GM18909 (cell line): ENCODE results near the gene PPP1CB.
"Not testable (repeated sequence)": the region's sequence is repeated elsewhere in the genome, so short reads cannot be mapped to it uniquely, and the experiment has no call there.

Experiments used
- ATAC-seq: cut with Tn5 transposase; IDR thresholded peaks from one replicate; pipeline ENCODE4 v1.9.1; 2021; ENCODE audit warnings: mild to moderate bottlenecking; ENCODE audit not compliant: unreplicated experiment, poor library complexity

The PPP1CB gene

DNA sequence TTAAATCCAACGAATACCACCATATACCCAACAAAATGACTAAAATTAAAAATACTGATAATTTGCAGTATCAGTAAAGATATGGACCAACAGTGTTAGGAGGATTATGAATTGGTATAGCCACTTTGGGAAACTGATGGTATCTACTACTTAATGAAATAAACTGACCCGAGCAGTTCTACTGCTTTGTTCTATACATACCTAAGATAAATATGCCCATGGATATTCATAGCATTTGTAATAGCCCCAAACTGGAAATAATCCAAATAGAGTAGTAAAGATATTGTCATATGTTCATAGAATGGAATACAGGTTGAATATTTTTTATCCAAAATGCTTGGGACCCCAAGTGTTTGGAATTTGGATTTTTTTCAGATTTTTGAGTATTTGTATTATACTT, 20.7 kb downstream of the PPP1CB start:
- ATAC-seq: no peak

DNA sequence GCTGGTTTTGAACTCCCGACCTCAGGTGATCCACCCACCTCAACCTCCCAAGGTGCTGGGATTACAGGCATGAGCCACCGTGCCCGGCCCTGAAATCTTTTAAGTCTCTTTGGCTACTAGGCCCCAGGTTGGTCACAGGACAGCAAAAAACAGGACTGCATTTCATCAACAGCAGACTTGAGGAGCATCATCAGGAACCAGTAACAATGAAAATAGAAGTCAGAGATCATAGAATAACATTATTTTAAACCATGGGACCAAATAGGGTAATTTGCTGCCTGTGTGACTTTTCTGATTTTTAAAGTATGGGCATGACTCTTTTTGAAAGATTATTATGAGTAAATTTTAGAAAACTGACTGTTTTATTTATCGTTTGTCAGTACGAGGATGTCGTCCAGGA, 24.8 kb downstream of the PPP1CB start:
- no peak for ATAC-seq

DNA sequence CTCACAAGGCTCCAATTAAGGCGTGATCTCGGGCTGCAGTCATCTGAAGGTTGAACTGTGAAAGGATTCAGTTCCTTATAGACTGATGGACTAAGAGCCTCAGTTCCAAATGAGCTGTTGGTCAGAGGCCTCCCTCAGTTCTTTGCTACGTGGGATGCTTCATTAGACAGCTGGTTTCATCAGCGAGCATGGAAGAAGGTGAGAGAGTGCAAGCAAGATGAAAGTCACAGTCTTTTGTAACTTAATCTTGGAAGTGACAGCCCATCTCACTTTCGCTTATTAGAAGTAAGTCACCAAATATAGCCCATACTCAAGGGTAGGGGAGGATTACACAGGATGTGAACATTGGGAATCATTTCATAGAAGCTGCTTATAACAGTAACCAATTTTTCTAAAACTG, 26.8 kb downstream of the PPP1CB start:
- ATAC-seq: no peak

DNA sequence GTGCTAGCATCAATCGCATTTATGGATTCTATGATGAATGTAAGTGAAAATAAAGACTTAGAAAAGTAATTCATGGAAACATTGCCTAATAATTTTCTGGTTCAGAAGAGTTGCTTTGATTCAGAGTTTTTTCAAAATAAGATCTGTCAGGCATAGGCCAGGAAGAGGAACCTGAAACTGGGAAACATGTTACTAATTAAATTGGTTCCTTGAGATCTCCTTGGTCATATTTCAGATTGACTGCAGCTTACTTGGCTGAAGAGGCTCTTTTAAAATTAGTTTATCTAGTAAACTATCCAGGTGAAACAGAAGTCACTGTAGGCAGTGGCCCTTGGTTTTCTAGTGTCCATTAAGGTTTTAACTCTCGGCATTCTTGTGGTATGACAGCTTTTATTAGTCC, 27.4 kb downstream of the PPP1CB start:
- ATAC-seq: no peak

DNA sequence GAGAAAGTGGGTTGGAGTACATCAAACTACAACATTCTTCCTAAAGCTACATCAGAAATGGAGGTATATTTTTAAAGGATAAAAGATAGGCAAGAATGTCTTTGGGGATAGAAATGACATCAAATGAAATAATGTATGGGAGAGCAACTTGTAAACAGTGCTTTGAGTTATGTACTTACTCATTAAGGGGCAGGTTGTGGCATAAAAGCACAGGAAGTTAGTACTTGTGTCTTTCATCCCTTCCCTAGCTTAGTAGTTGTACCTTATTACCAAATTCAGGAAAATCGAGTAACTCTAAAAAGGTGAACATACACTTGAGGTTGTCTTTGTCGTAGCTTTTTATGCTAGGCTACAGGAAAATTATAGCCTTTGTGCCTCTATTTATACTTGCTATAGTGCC, 28.9 kb downstream of the PPP1CB start:
- no peak for ATAC-seq

DNA sequence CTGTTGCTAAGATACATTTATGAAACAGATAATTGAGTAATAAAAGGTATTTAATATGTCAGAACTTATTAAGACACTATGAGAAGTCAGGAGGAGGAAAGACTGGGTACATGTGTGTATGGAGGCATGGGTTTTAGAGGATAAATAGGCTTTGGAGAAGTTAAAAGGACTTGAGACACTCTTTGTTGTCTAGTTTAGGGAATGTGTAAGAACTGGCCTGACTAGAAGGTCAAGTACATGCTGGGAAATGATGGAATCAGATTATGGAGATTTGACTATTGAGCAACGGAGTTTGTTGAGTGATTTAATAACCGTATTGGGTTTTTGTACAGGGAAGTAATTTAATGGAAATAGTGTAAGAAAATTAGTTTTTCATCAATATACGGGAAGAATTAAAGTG, 30.8 kb downstream of the PPP1CB start:
- no peak for ATAC-seq

DNA sequence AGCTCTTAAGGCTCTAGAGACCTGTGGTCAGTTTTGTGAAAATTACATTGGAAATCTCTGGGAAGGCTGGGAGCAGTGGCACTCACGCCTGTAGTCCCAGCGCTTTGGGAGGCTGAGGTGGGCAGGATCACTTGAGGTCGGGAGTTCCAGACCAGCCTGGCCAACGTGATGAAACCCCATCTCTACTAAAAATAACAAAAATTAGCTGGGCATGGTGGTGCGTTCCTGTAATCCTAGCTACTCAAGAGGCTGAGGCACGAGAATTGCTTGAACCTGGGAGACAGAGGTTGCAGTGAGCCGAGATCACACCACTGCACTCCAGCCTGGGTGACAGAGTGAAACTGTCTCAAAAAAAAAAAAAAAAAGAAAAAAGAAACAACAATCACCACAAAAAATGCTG, 32.9 kb downstream of the PPP1CB start:
- not testable (repeated sequence) for ATAC-seq

DNA sequence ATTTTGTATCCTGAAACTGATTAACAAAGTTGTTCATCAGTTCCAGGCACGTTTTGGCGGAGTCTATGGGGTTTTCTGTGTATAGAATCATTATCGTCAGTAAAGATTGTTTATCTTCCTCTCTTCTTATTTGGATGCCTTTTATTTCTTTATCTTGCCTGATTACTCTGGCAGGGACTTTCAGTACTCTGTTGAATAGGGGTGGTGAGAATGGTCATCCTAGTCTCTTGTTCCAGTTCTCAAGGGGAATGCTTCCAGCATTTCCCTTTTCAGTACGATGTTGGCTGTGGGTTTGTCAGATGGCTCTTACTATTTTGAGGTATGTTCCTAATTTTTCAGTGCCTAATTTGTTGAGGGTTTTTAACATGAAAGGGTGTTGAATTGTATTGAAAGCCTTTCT, 45.0 kb downstream of the PPP1CB start:
- no peak for ATAC-seq

DNA sequence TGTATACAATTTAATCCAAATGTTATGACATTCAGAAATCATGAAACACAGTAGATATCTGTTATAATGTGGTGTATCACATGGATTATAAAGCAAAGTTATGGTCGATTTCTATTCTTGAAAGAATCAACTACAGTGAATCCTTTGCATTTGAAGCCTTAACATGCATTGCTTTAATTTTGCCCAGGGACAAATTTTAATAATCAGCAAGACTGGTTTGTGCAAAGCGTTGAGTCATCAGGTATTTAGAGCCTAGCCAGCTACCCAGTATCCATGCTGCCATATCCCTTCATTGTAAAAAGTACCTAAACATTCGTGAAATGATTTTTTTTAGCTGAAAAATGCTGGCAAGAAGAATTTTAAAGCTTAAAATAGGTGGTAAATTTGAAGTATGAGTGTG, 50.1 kb downstream of the PPP1CB start:
- ATAC-seq: no peak

DNA sequence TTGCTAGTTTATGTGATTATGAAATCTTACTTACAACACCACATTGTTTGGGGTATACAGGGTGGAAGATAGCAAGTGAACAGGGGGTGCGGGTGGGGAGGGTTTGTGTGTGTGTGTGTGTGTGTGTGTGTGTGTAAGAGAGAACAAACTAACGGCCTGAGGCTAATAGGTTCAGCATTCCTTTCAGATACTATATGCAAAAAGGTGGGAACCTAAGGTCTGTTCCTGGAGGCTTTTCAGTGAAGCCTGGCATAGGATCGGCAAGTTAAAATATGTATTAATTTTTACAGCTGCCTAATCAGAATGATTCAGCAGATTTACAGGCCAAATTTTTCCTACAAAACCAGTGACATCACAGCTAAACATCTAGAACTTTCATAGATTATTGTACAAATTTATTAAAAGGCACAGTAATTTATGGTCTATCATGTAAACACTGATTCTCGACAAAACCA, 51.4 kb downstream of the PPP1CB start:
- ATAC-seq: no peak

DNA sequence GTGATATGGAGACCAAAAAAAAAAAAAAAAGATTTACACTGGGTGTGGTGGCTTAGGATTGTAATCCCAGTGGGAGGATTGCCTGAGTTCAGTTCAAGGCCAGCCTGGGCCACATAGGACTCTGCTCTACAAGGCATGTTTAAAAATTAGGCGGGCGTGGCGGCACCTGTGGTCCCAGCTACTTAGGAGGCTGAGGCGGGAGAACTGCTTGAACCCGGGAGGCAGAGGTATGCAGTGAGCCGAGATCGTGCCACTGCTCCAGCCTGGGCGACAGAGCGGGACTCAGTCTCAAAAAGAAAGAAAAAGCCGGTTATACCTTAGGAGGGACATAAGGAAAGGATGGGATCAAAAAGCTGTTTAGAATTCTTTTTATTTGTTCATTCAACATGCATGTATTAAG, 58.3 kb downstream of the PPP1CB start:
- ATAC-seq: no peak

DNA sequence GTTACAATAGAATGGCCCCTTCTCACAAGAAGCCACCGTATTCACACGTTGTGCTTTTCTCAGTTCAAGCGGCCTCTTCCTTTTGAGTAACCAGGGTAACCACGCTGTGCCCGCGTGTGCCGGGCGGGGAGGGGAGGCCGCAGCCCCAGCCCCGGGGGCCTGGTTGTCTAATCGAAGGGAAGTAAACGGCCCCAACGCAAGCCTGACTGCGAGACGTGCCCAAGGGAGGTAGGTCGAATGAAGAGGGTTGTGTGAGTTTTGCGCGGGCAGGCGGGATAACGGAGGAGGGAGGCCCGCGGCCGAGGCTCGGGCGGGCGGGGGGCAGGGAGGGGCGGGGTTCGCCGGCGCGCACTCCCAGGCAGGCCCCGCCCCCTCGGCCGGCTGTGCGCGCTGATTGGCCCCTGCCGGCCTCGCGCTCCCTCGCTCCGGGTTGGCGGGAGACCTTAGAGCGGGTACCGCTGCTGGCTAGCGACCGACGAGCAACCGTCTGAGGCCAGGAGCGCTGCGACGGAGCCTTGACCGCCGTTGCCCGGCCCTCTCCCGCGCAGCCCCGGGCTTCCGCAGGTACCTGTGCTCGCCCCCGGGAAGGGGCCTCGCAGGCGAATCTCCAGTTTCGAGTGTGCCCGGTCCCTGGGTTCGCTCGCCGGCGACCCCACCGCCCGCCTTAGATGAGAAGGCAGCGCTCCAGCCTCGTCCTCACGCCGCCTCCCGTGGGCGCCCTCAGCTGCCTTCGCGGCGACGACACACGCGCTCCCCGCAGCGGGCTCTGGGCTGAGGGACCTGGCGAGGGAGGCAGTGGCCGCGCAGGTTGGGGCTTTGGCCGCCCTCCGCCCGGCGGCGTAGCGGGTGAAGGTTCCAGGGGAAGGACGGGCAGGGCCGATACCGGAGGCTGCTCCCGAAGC, 59.0 kb downstream of the PPP1CB start, which contains the start of gene SPDYA:
Gene SPDYA (plus strand): TSS at position 451 of the 902 bp plus-strand sequence. CDS start 5,181 bp downstream, outside the sequence.
- ATAC-seq: peak; percentile 80

DNA sequence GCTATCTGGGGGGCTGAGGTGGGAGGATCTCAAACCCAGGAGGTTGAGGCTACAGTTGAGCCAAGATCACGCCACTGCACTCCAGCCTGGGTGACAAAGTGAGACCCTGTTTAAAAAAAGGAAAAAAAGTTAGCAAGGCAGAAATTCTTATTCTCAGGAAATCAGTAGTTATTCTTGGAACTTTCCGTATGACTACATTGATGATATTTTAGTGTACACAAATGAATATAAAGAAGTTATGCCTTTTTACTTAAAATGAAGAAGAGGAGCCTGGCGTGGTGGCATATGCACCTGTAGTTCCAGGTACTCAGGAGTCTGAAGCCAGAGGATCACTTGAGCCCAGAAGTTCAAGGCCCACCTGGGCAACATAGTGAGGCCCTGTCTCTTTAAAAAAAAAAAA, 66.4 kb downstream of the PPP1CB start:
- ATAC-seq: no peak

DNA sequence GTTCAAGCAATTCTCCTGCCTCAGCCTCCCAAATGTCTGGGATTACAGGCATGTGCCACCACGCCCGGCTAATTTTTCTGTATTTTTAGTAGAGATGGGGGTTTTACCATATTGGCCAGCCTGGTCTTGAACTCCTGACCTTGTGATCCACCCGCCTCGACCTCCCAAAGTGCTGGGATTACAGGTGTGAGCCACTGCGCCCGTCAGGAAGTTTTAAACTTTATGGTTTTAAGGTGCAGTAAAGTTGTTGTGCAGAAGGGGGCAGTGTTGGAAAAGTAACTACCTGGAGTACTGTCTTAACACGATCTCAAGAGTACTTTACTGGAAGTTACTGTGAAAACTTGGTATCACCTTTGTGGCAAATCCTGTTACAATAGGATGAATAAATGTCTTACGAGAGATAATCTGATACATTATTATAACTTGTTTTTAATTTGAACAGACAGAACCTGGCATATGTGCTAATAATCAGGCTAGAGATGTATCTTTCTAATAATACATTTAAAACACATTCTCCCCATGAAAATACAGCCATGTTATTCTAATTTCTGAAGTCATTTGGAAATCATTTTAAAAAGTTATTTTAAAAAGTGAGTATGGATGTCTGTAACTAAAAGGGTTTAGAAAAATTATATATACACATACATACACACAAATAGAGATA, 69.8 kb downstream of the PPP1CB start:
- ATAC-seq: no peak

DNA sequence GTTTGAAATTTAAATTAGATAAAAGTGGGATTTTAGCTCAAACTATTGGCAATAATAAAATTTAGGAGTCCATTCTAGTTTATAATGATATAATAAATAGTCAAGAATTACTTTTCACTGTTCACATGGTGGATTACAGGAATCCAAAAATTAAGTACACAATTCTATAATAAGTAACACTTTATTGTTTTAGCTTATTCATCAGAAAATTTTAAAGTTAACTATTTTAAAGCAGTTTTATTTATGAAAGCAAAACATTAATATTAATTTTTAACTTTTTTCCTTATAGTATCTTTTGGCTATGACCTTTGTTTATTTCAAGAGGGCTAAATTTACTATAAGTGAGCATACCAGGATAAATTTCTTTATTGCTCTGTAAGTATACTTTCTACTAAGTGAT, 70.4 kb downstream of the PPP1CB start:
- no peak for ATAC-seq

DNA sequence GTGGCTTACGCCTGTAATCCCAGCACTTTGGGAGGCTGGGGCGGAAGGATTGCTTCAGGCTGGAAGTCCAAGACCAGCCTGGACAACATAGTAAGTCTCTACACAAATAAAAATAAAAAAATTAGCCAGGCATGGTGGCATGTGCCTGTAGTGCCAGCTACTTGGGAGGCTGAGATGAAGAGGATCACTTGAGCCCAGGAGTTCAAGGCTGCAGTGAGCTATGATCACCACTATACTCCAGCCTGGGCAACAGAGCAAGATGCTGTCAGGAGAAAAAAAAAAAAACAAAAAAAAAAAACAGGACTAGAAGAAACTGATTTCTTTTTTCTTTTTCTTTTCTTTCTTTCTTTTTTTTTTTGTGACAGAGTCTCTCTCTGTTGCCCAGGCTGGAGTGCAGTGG, 72.6 kb downstream of the PPP1CB start:
- ATAC-seq: no peak

DNA sequence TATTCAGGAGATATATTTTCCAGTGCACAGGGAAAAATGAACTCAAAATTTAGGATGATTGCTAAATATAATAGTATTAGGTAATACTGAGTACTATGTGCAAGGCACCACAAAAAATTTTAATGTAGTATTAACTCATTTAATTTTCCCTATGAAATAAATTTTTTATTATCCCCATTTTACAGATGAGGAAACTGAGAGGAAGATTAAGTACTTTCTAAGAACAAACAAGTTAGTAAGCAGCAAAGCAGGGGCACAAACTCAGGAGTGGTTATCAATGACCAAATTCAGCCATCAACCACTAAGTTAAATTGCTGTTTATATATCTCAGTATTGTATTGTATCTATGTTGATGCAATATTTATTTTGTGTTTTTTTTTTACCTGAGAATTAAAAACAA, 73.2 kb downstream of the PPP1CB start:
- ATAC-seq: no peak

DNA sequence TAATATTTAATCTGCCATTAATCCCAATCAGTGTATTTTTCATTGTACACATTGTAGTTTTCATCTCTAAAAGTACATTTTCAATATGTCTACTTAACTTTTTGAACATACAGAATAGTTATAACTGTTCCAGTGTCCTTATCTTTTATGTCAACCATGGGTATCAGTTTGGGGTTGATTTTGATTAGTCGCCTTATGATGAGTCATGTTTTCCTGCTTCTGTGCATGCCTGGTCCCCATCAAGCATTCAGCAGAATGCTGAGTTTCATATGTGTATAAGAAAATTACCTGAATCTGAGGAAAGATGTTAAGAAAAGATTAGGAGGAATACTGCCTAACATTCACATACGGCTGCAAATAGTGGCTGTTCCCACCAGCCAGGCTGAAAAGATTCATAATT, 76.8 kb downstream of the PPP1CB start:
- ATAC-seq: no peak

DNA sequence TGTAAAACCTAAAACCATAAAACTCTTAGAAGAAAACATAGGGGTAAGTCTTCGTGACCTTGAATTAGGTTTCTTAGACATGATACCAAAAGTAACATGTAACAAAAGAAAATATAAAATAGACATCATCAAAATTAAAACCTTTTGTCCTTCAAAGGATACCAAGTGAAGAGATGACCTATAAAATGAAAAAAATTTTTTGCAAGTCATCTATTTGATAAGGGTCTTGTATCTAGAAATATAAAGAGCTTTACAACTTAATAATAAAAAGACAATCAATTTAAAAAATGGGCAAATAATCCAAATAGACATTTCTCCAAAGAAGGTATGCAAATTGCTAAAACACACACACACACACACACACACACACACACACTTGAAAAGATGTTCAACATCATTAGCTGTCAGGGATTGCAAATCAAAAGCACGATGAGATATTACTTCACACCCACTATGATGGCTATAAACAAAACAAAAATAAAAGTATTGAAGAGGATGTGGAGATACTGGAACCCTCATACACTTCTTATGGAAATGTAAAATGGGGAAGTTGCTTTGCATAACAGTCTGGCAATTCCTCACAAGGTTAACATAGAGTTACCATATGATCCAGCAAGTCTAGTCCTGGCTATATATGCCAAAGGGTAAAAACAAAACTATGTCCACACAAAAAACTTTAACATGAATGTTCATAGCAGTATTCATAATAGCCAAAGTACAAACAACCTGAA, 82.3 kb downstream of the PPP1CB start:
- no peak for ATAC-seq

DNA sequence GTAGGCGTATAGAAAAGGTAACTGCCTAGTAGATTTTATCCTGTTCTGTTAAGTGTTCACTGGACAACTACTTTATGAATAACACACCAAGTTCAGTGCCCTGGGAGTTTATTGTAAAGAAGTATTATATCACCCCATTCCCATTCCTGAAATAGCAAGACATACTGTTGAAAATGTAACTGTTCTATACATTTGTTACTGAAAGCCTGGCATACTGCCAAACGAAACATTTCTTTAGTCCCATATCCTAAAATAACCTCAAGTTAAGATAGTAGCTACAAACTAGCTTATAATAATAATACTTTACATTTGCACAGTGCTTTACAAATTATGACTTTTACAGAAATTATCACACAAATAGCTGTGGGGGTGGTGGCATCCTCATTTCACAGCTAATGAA, 84.2 kb downstream of the PPP1CB start:
- no peak for ATAC-seq

DNA sequence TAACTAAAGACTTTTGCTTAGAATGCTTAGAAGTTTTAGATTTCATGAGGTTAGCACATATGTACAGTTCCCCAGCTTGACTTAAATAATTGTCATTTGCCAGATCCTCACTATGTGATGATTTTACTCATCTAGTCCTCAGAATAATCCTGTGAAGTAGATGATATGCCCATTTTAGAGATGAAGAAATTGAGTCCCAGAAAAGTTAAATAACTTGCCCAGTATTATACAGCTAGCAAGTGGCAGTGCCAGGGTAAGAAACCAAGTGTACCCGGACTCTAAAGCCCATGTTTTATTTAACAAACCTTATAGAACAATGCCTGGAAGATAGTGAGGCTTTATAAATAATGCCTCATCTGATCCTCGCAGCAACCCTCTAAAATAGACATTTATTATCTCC, 87.3 kb downstream of the PPP1CB start:
- ATAC-seq: no peak
